Measurements from ENCODE around the gene FBLN2.

Gene FBLN2

GRCh38 chr3:13686367-13687160 lies 137.6 kb downstream of the FBLN2 start:
- Histone ChIP-seq H3K36me3 (ENCODE audit: control insufficient read depth in 4 of 4, insufficient read depth in 4 of 4, low read length in 3 of 4) (no peaks in the 10 kb centered on the region), H3K9me3 (ENCODE audit: control extremely low read depth in 1 of 5, control insufficient read depth in 4 of 5, insufficient read depth in 2 of 5, low read depth in 1 of 5, low read length in 4 of 5) (no peaks in the 10 kb centered on the region), H3K27ac (ENCODE audit: insufficient read depth in 1 of 2, low read depth in 1 of 2, low read length in 2 of 2, poor library complexity in 1 of 2, severe bottlenecking in 2 of 2) (no peak overlapping the region), H3K4me1 (ENCODE audit: control extremely low read depth in 1 of 4, control insufficient read depth in 4 of 4, insufficient read depth in 4 of 4, low read length in 3 of 4) (no peaks in the 10 kb centered on the region), H3K4me3 (ENCODE audit: control insufficient read depth in 1 of 7, extremely low read depth in 1 of 7, insufficient read depth in 4 of 7, low read depth in 2 of 7, low read length in 6 of 7) (no peak overlapping the region), H3K27me3 (replicated peaks in 2 of 5; ENCODE audit: control insufficient read depth in 4 of 5, insufficient read depth in 5 of 5, low read length in 4 of 5) (peaks cover 0 to 10% (median 0%) of the 10 kb centered on the region in 5 experiments)
- CTCF ChIA-PET, result interaction anchor here (1.2 kb wide), 2 partner anchors 26 to 29 kb away, joined by 5 to 6 read pairs; no protein-coding TSS in a partner anchor
- POLR2A ChIA-PET, result no interaction called here
- peak in 1 of 3 donors; percentile 2 for DNase-seq
- WGBS (ENCODE audit: insufficient coverage), result 82% methylated on average over 9 of the region's 10 CpGs

GRCh38 chr3:13687517-13687943 lies 138.6 kb downstream of the FBLN2 start:
- peaks cover 0 to 3% (median 0%) of the 10 kb centered on the region in 5 experiments for H3K9me3 ChIP-seq (ENCODE audit: control extremely low read depth in 1 of 5, control insufficient read depth in 4 of 5, insufficient read depth in 2 of 5, low read depth in 1 of 5, low read length in 4 of 5)
- ChIA-PET CTCF (no interaction called here), POLR2A (no interaction called here)
- no peak overlapping the region for H3K27ac ChIP-seq (ENCODE audit: insufficient read depth in 1 of 2, low read depth in 1 of 2, low read length in 2 of 2, poor library complexity in 1 of 2, severe bottlenecking in 2 of 2)
- WGBS (ENCODE audit: insufficient coverage), result 60% methylated on average over 5 of the region's 5 CpGs
- peaks cover 0 to 10% (median 0%) of the 10 kb centered on the region in 5 experiments for H3K27me3 ChIP-seq (replicated peaks in 2 of 5; ENCODE audit: control insufficient read depth in 4 of 5, insufficient read depth in 5 of 5, low read length in 4 of 5)
- no peaks in the 10 kb centered on the region for H3K36me3 ChIP-seq (ENCODE audit: control insufficient read depth in 4 of 4, insufficient read depth in 4 of 4, low read length in 3 of 4)
- H3K4me3 ChIP-seq (ENCODE audit: control insufficient read depth in 1 of 7, extremely low read depth in 1 of 7, insufficient read depth in 4 of 7, low read depth in 2 of 7, low read length in 6 of 7), result no peak overlapping the region
- DNase-seq, result no peak
- no peaks in the 10 kb centered on the region for H3K4me1 ChIP-seq (ENCODE audit: control extremely low read depth in 1 of 4, control insufficient read depth in 4 of 4, insufficient read depth in 4 of 4, low read length in 3 of 4)
